A549 (cell line): ENCODE results near the gene ANXA1. TPM values are rescaled to one million over a fixed set of nuclear protein-coding genes. Genes with fewer than 3 reads are reported as not detected.
A peak's percentile ranks its signal among the peaks of the same experiment; 100 is the strongest.

Experiments used
- ATAC-seq, 2 experiments: fragments of 200-7000 bp in 1 of 2; fragments of >200 bp in 1 of 2; cut with Nextera tagmentation in 1 of 2; cut with Tn5 transposase in 1 of 2; 3 replicates each; pipeline versions ENCODE4 v1.8.0 to v1.9.1; 2018 to 2020; ENCODE audit warnings: mild to moderate bottlenecking in 1 of 2, moderate library complexity in 1 of 2
- CTCF ChIA-PET: fragments of 300-600 bp; sonication (Branson Sonifier 250); formaldehyde crosslinking; extraction: SDS; loops from one replicate; lab custom pipeline; 2021; ENCODE audit warnings: antibody characterized with exemption, inconsistent platforms; lab: Yijun Ruan, JAX
- POLR2A ChIA-PET: fragments of 350-600 bp; formaldehyde crosslinking; extraction: SDS; loops from one replicate; lab custom pipeline; 2021; ENCODE audit warnings: antibody characterized with exemption, inconsistent platforms; lab: Yijun Ruan, JAX
- DNase-seq, 2 experiments: peaks; one replicate each; pipeline versions ENCODE4 v3.0.0 to v3.0.0-alpha.2; 2011 to 2016; ENCODE audit warnings: low read depth in 1 of 2, low spot score in 1 of 2
- FAIRE-seq: peaks from 2 replicates; lab custom pipeline; 2011; peaks lifted over from hg19 to GRCh38; lab: Jason Lieb, UNC
- H3K27ac ChIP-seq, 2 experiments: fragments of >200 bp; sonication (Bioruptor Twin); formaldehyde crosslinking; 3 replicates each; pipeline ENCODE4 v1.5.1; 2016 to 2017
- H3K4me1 ChIP-seq: fragments of >200 bp; sonication (Bioruptor Twin); formaldehyde crosslinking; 3 replicates; pipeline ENCODE4 v1.6.1; 2016
- H3K4me2 ChIP-seq: fragments of >200 bp; sonication (Bioruptor Twin); formaldehyde crosslinking; 3 replicates; pipeline ENCODE4 v1.6.1; 2016
- H3K4me3 ChIP-seq: fragments of >200 bp; sonication (Bioruptor Twin); formaldehyde crosslinking; 3 replicates; pipeline ENCODE4 v1.5.1; 2016
- H3K9me3 ChIP-seq: fragments of >200 bp; sonication (Bioruptor Twin); formaldehyde crosslinking; 3 replicates; pipeline ENCODE4 v1.6.1; 2016
- BCL3 ChIP-seq: fragments of >200 bp; sonication (Bioruptor Twin); formaldehyde crosslinking; IDR thresholded peaks from 3 replicates; pipeline ENCODE4 v1.6.1; 2016
- CBX8 ChIP-seq: fragments of 200-600 bp; sonication (generic); IDR thresholded peaks from 2 replicates; pipeline ENCODE4 v1.6.1; 2016
- CHD2 ChIP-seq: fragments of 150-350 bp; IDR thresholded peaks from 2 replicates; pipeline ENCODE4 v1.6.1; 2014; ENCODE audit warnings: low read length; ENCODE audit not compliant: partially characterized antibody
- FOSB ChIP-seq: fragments of 250-450 bp; sonication (Bioruptor Pico); IDR thresholded peaks from 2 replicates; pipeline ENCODE4 v1.5.0; 2020; ENCODE audit warnings: mild to moderate bottlenecking, moderate library complexity
- FOSL2 ChIP-seq, 2 experiments: fragments of 450-650 bp in 1 of 2; fragments of >200 bp in 1 of 2; sonication (Bioruptor Twin) in 1 of 2; formaldehyde crosslinking; IDR thresholded peaks; 2 replicates each; pipeline versions ENCODE4 v1.5.0 to v1.6.1; 2016 to 2020; ENCODE audit warnings: mild to moderate bottlenecking in 1 of 2, moderate library complexity in 1 of 2
- FOXS1 ChIP-seq: fragments of 250-450 bp; sonication (Bioruptor Pico); IDR thresholded peaks from 2 replicates; pipeline ENCODE4 v1.5.0; 2020; ENCODE audit warnings: mild to moderate bottlenecking, moderate library complexity
- GATA3 ChIP-seq: IDR thresholded peaks from 2 replicates; pipeline ENCODE4 v1.6.1; 2012; ENCODE audit warnings: borderline replicate concordance
- HMGXB4 ChIP-seq: fragments of 250-450 bp; sonication (Bioruptor Pico); IDR thresholded peaks from 2 replicates; pipeline ENCODE4 v1.5.0; 2021; ENCODE audit warnings: mild to moderate bottlenecking, moderate library complexity, borderline replicate concordance
- JUN ChIP-seq, 2 experiments: fragments of >200 bp; sonication (Bioruptor Twin); formaldehyde crosslinking; IDR thresholded peaks; 2 replicates in 1 of 2; 3 replicates in 1 of 2; pipeline ENCODE4 v1.6.1; 2016 to 2017
- JUNB ChIP-seq: fragments of >200 bp; sonication (Bioruptor Twin); formaldehyde crosslinking; IDR thresholded peaks from 2 replicates; pipeline ENCODE4 v1.6.1; 2016
- KDM1A ChIP-seq: fragments of 200-600 bp; sonication (generic); IDR thresholded peaks from 2 replicates; pipeline ENCODE4 v1.6.1; 2016; ENCODE audit warnings: low read depth, mild to moderate bottlenecking
- KDM5A ChIP-seq: fragments of 200-600 bp; sonication (generic); IDR thresholded peaks from 2 replicates; pipeline ENCODE4 v1.6.1; 2016; ENCODE audit warnings: antibody characterized with exemption, mild to moderate bottlenecking
- MAFK ChIP-seq: fragments of 450-650 bp; IDR thresholded peaks from 2 replicates; pipeline ENCODE4 v1.6.1; 2014; ENCODE audit not compliant: partially characterized antibody
- MAX ChIP-seq: IDR thresholded peaks from 2 replicates; pipeline ENCODE4 v1.6.1; 2012
- MAZ ChIP-seq: fragments of 150-350 bp; IDR thresholded peaks from 2 replicates; pipeline ENCODE4 v1.6.1; 2014; ENCODE audit warnings: antibody characterized with exemption, low read depth, low read length, borderline replicate concordance
- NPAS2 ChIP-seq: fragments of 250-450 bp; sonication (Bioruptor Pico); IDR thresholded peaks from 2 replicates; pipeline ENCODE4 v1.8.0; 2022; ENCODE audit warnings: mild to moderate bottlenecking, moderate library complexity, borderline replicate concordance
- RCOR1 ChIP-seq: fragments of 150-350 bp; IDR thresholded peaks from 2 replicates; pipeline ENCODE4 v1.6.1; 2014; ENCODE audit warnings: antibody characterized with exemption, low read length, low read depth
- SREBF2 ChIP-seq: fragments of 450-650 bp; IDR thresholded peaks from 2 replicates; pipeline ENCODE4 v1.6.1; 2014; ENCODE audit warnings: mild to moderate bottlenecking, moderate library complexity
- ZC3H11A ChIP-seq: fragments of 450-650 bp; IDR thresholded peaks from 2 replicates; pipeline ENCODE4 v1.6.1; 2014; ENCODE audit warnings: antibody characterized with exemption, mild to moderate bottlenecking
- WGBS: methylation state at CpG from one replicate; pipeline ENCODE4 v1.1.6; 2017; ENCODE audit errors: missing lambda C conversion rate; 5-methylcytosine and 5-hydroxymethylcytosine counted together
- polyA plus RNA-seq, 4 experiments: library from polyadenylated mRNA; depleted of rRNA in 3 of 4; stranded (reverse); fragments of >200 nt; fragmentation: RNase III in 1 of 4; extraction: RNeasy Plus Mini Kit Qiagen cat#74134 plus additional on column Dnase treatment in 1 of 4; gene quantifications; 2 replicates in 3 of 4; 3 replicates in 1 of 4; pipeline ENCODE4 v1.2.3, GENCODE V29; 2011 to 2017

ANXA1 gene
- polyA plus RNA-seq, 2 of the 4 experiments (the other 2 are of a cell fraction) = 1,601 to 1,990 TPM

GRCh38 chr9:73132034-73132776 is 19.5 kb upstream of the ANXA1 start:
- H3K4me1 ChIP-seq = peaks cover 47% of the 10 kb centered on the region
- POLR2A ChIA-PET = interaction anchor here (1.2 to 4.0 kb wide), 4 partner anchors 11 to 26 kb away, joined by 5 to 43 read pairs (median 6); partner anchors contain the start of gene ANXA1
- H3K4me2 ChIP-seq = peak overlapping the region; percentile 78
- TF ChIP-seq CHD2 (no peak), KDM5A (no peak), SREBF2 (no peak), GATA3 (peak; percentile 44; the same call in 1 of the 2 replicates), RCOR1 (no peak), MAFK (peak; percentile 92), JUNB (peak; percentile 29; the same call in 1 of the 2 replicates), ZC3H11A (no peak), KDM1A (no peak), FOSL2 (IDR thresholded peaks at IDR 0.05) (no peak), FOSL2 (CRISPR knock-in tag; IDR thresholded peaks at IDR 0.05) (0 out of 2 replicates have a peak, but pooled peaks have one; percentile 7), HMGXB4 (CRISPR knock-in tag) (no peak), JUN (IDR thresholded peaks at IDR 0.05) (0 out of 5 replicates have a peak, but pooled peaks of 1 of the 2 experiments have one; percentile 45), MAX (0 out of 2 replicates have a peak, but pooled peaks have one; percentile 31), NPAS2 (CRISPR knock-in tag) (no peak), CBX8 (no peak), MAZ (no peak), FOXS1 (CRISPR knock-in tag) (no peak)
- peak overlapping the region; percentile 81 to 90 for H3K27ac ChIP-seq
- CTCF ChIA-PET = interaction anchor here (0.7 to 1.7 kb wide), 6 partner anchors 16 to 261 kb away, joined by 3 to 7 read pairs (median 4); no protein-coding TSS in a partner anchor
- peak in 1 of 2 experiments; percentile 86 for DNase-seq
- peak; percentile 13 for FAIRE-seq
- peak overlapping the region; percentile 40 for H3K4me3 ChIP-seq
- ATAC-seq = peak; percentile 83
- 1% methylated on average over 15 of the region's 15 CpGs for WGBS
- no peaks in the 10 kb centered on the region for H3K9me3 ChIP-seq

- POLR2A ChIA-PET = interaction anchor here (0.7 to 4.0 kb wide), 8 partner anchors 11 to 47 kb away, joined by 3 to 43 read pairs (median 5); partner anchors contain the start of gene ANXA1
Observed at GRCh38 chr9:73133022-73133651, 18.5 kb upstream of the ANXA1 start.

More at GRCh38 chr9:73133022-73133651, 18.5 kb upstream of the ANXA1 start:
- FAIRE-seq = no peak
- Histone ChIP-seq H3K4me2 (peak overlapping the region; percentile 78), H3K27ac (peak overlapping the region; percentile 81 to 86), H3K4me1 (peaks cover 49% of the 10 kb centered on the region), H3K9me3 (no peaks in the 10 kb centered on the region), H3K4me3 (peak overlapping the region; percentile 40)
- peak in 1 of 2 experiments; percentile 10; a peak in 3 of 6 replicates for ATAC-seq
- CTCF ChIA-PET = interaction anchor here (0.5 to 1.6 kb wide), 6 partner anchors 20 to 53 kb away, joined by 3 to 7 read pairs (median 4); no protein-coding TSS in a partner anchor
- 14% methylated on average over 3 of the region's 3 CpGs for WGBS
- no peak for DNase-seq
- no peak for TF ChIP-seq BCL3
- TF ChIP-seq FOSB (CRISPR knock-in tag) = peak; percentile 13; the same call in 1 of the 2 replicates
- peak; percentile 19; the same call in 1 of the 2 replicates for TF ChIP-seq ZC3H11A
